SK-N-DZ (cell line): ENCODE measurements around the gene MISP.
"Not testable (repeated sequence)": the region's sequence is repeated elsewhere in the genome, so short reads cannot be mapped to it uniquely, and the experiment has no call there.

Source experiments
- DNase-seq: peaks from one replicate; pipeline ENCODE4 v3.0.0-alpha.2; 2015; ENCODE audit warnings: low spot score

MISP gene

GRCh38 chr19:745138-745537 lies 5.8 kb upstream of the MISP start:
- DNase-seq, result not testable (repeated sequence)

- DNase-seq, result no peak
These were observed 4.6 kb upstream of the MISP start for GRCh38 chr19:746208-746819.

GRCh38 chr19:746956-747355 lies 4.0 kb upstream of the MISP start:
- no peak for DNase-seq

GRCh38 chr19:747432-748273 lies 3.3 kb upstream of the MISP start:
- DNase-seq, result no peak

GRCh38 chr19:748274-748598 lies 2.7 kb upstream of the MISP start:
- no peak for DNase-seq

GRCh38 chr19:749811-750210 lies 1.1 kb upstream of the MISP start:
- DNase-seq, result no peak

- DNase-seq, result no peak
These were observed 809 bp downstream of the MISP start for GRCh38 chr19:751501-752341.

- DNase-seq, result no peak
These were observed 2.0 kb downstream of the MISP start for GRCh38 chr19:752652-753517.

- DNase-seq, result no peak
These were observed 3.6 kb downstream of the MISP start for GRCh38 chr19:754530-754929.

GRCh38 chr19:755063-755462 lies 4.2 kb downstream of the MISP start:
- no peak for DNase-seq

GRCh38 chr19:756236-756635 lies 5.3 kb downstream of the MISP start:
- DNase-seq, result peak; percentile 74

- no peak for DNase-seq
These were observed 6.1 kb downstream of the MISP start for GRCh38 chr19:756821-757688.

- DNase-seq, result no peak
These were observed 7.1 kb downstream of the MISP start for GRCh38 chr19:757811-758668.

GRCh38 chr19:763181-763580 lies 12.3 kb downstream of the MISP start:
- DNase-seq, result no peak

GRCh38 chr19:763869-764268 lies 13.0 kb downstream of the MISP start:
- DNase-seq, result no peak

- DNase-seq, result no peak
These were observed 13.4 kb downstream of the MISP start for GRCh38 chr19:764301-764700.

- no peak for DNase-seq
These were observed 14.3 kb downstream of the MISP start for GRCh38 chr19:765179-765738.

GRCh38 chr19:768424-768823 lies 17.5 kb downstream of the MISP start:
- no peak for DNase-seq

GRCh38 chr19:769616-770015 lies 18.7 kb downstream of the MISP start:
- no peak for DNase-seq
